HepG2 (cell line): ENCODE measurements around the gene SRRM3. TPM values are rescaled to one million over a fixed set of nuclear protein-coding genes. Genes with fewer than 3 reads are reported as not detected.

Experiments used
- ARNTL ChIP-seq: sonication (generic); formaldehyde crosslinking; IDR thresholded peaks from 2 replicates; pipeline ENCODE4 v1.4.0; 2020; ENCODE audit warnings: mild to moderate bottlenecking, missing genetic modification reagents
- ATF1 ChIP-seq: IDR thresholded peaks from 2 replicates; pipeline ENCODE4 v1.6.1; 2016; ENCODE audit warnings: mild to moderate bottlenecking, control low read depth
- BRF2 ChIP-seq: sonication (generic); formaldehyde crosslinking; IDR thresholded peaks from 2 replicates; pipeline ENCODE4 v1.8.1; 2022; ENCODE audit warnings: mild to moderate bottlenecking, missing genetic modification reagents
- ETV5 ChIP-seq: IDR thresholded peaks from 2 replicates; pipeline ENCODE4 v1.6.1; 2018; ENCODE audit warnings: missing biosample characterization, missing genetic modification reagents, inconsistent platforms, borderline replicate concordance
- GATAD1 ChIP-seq: IDR thresholded peaks from 2 replicates; pipeline ENCODE4 v1.6.1; 2016; ENCODE audit warnings: missing genetic modification reagents, missing compliant biosample characterization
- HNF4G ChIP-seq, 2 experiments: sonication (generic) in 1 of 2; formaldehyde crosslinking in 1 of 2; IDR thresholded peaks; 2 replicates each; pipeline versions ENCODE4 v1.4.0 to v1.6.1; 2011 to 2020; ENCODE audit warnings: borderline replicate concordance in 2 of 2, low read depth in 2 of 2, mild to moderate bottlenecking in 2 of 2, low read length in 1 of 2, missing genetic modification reagents in 1 of 2, moderate library complexity in 1 of 2
- HOXA7 ChIP-seq: sonication (generic); formaldehyde crosslinking; IDR thresholded peaks from 2 replicates; pipeline ENCODE4 v1.8.1; 2022; ENCODE audit warnings: mild to moderate bottlenecking, missing genetic modification reagents, moderate library complexity
- HOXD1 ChIP-seq: sonication (generic); formaldehyde crosslinking; IDR thresholded peaks from 2 replicates; pipeline ENCODE4 v1.5.0; 2020; ENCODE audit warnings: missing genetic modification reagents
- JUN ChIP-seq: sonication (generic); formaldehyde crosslinking; IDR thresholded peaks from 2 replicates; pipeline ENCODE4 v1.4.0; 2020; ENCODE audit warnings: mild to moderate bottlenecking, missing genetic modification reagents
- KLF15 ChIP-seq: sonication (generic); formaldehyde crosslinking; IDR thresholded peaks from 2 replicates; pipeline ENCODE4 v1.8.1; 2023; ENCODE audit warnings: borderline replicate concordance, mild to moderate bottlenecking, inconsistent platforms, missing genetic modification reagents, mixed read lengths
- KLF16 ChIP-seq, 2 experiments: sonication (generic) in 1 of 2; formaldehyde crosslinking in 1 of 2; IDR thresholded peaks; 2 replicates each; pipeline versions ENCODE4 v1.6.1 to v1.8.0; 2016 to 2023; ENCODE audit warnings: missing genetic modification reagents in 2 of 2, missing compliant biosample characterization in 1 of 2
- MTERF4 ChIP-seq: sonication (generic); formaldehyde crosslinking; IDR thresholded peaks from 2 replicates; pipeline ENCODE4 v1.8.0; 2023; ENCODE audit warnings: mild to moderate bottlenecking, missing genetic modification reagents
- PAWR ChIP-seq: sonication (generic); formaldehyde crosslinking; IDR thresholded peaks from 2 replicates; pipeline ENCODE4 v1.4.0; 2020; ENCODE audit warnings: missing genetic modification reagents, mild to moderate bottlenecking, borderline replicate concordance
- PCBP2 ChIP-seq: fragments of 200-400 bp; formaldehyde crosslinking; optimal IDR thresholded peaks from 2 replicates; pipeline ENCODE3; 2018; ENCODE audit warnings: low read length, low read depth; ENCODE audit not compliant: poor library complexity, severe bottlenecking
- PHF21A ChIP-seq: sonication (generic); formaldehyde crosslinking; IDR thresholded peaks from 2 replicates; pipeline ENCODE4 v1.5.0; 2020; ENCODE audit warnings: mild to moderate bottlenecking, missing genetic modification reagents
- RBFOX2 ChIP-seq: fragments of 200-400 bp; formaldehyde crosslinking; IDR thresholded peaks from 2 replicates; pipeline ENCODE4 v1.6.1; 2017; ENCODE audit warnings: low read depth, mild to moderate bottlenecking, low read length
- SETDB1 ChIP-seq: sonication (generic); formaldehyde crosslinking; IDR thresholded peaks from 2 replicates; pipeline ENCODE4 v1.5.1; 2020; ENCODE audit warnings: missing genetic modification reagents, mild to moderate bottlenecking, borderline replicate concordance
- SMARCC2 ChIP-seq: fragments of 450-650 bp; IDR thresholded peaks from 2 replicates; pipeline ENCODE4 v1.6.1; 2017; ENCODE audit warnings: antibody characterized with exemption, mild to moderate bottlenecking
- SMYD3 ChIP-seq: sonication (generic); formaldehyde crosslinking; IDR thresholded peaks from 2 replicates; pipeline ENCODE4 v1.8.1; 2023; ENCODE audit warnings: mild to moderate bottlenecking, missing genetic modification reagents
- TRIM22 ChIP-seq: fragments of 450-650 bp; IDR thresholded peaks from 2 replicates; pipeline ENCODE4 v1.6.1; 2017
- ZFP90 ChIP-seq: sonication (generic); formaldehyde crosslinking; IDR thresholded peaks from 2 replicates; pipeline ENCODE4 v1.8.0; 2022; ENCODE audit warnings: missing genetic modification reagents, mild to moderate bottlenecking, inconsistent platforms, borderline replicate concordance
- ZFX ChIP-seq: sonication (generic); formaldehyde crosslinking; IDR thresholded peaks from 2 replicates; pipeline ENCODE4 v1.4.0; 2020; ENCODE audit warnings: mild to moderate bottlenecking, low read depth, missing genetic modification reagents, moderate library complexity
- ZMAT3 ChIP-seq: sonication (generic); formaldehyde crosslinking; conservative IDR thresholded peaks from 2 replicates; pipeline ENCODE4 v1.7.0; 2021; ENCODE audit warnings: missing genetic modification reagents
- ZNF557 ChIP-seq: sonication (generic); formaldehyde crosslinking; IDR thresholded peaks from 2 replicates; pipeline ENCODE4 v1.4.0; 2020; ENCODE audit warnings: missing genetic modification reagents
- ZNF660 ChIP-seq: sonication (generic); formaldehyde crosslinking; IDR thresholded peaks from 2 replicates; pipeline ENCODE4 v1.5.1; 2020; ENCODE audit warnings: mild to moderate bottlenecking, low read depth, missing genetic modification reagents, borderline replicate concordance
- ZNF773 ChIP-seq: sonication (generic); formaldehyde crosslinking; IDR thresholded peaks from 2 replicates; pipeline ENCODE4 v1.4.0; 2020; ENCODE audit warnings: missing genetic modification reagents, borderline replicate concordance
- polyA plus RNA-seq, 8 experiments: library from polyadenylated mRNA; depleted of rRNA in 3 of 8; stranded (reverse) in 7 of 8; unstranded in 1 of 8; fragments of >200 nt; fragmentation: Illumina TruSeq in 4 of 8; extraction: Trizol in 4 of 8; gene quantifications; 2 replicates each; pipeline versions ENCODE4 v1.2.1 to v1.2.3, GENCODE V29; 2011 to 2016; ENCODE audit warnings: low read depth in 4 of 8, missing spikeins in 1 of 8, mixed read lengths in 1 of 8; ENCODE audit not compliant: insufficient read depth in 1 of 8
- total RNA-seq, 5 experiments: library from RNA; depleted of rRNA; stranded (reverse); fragments of >200 nt; fragmentation: Illumina TruSeq; extraction: Trizol; gene quantifications; 2 replicates each; pipeline ENCODE4 v1.2.3, GENCODE V29; 2016; ENCODE audit warnings: low read depth in 1 of 5

Gene SRRM3
- total and polyA plus RNA-seq, 2 of the 13 experiments (the other 11 are each of a cell fraction or from before 2014, with no cell fraction given) = 0.13 to 0.54 TPM

GRCh38 chr7:76166404-76167255 is 35.1 kb upstream of the SRRM3 start (continued):
- peak; percentile 88 for TF ChIP-seq ZFX
- peak; percentile 97 for TF ChIP-seq ATF1
- no peak for TF ChIP-seq HOXA7 (CRISPR knock-in tag)
- TF ChIP-seq TRIM22 = no peak
- peak; percentile 23; the same call in 1 of the 2 replicates for TF ChIP-seq HOXD1 (CRISPR knock-in tag)
- TF ChIP-seq SETDB1 (CRISPR knock-in tag) = no peak
- 0 out of 4 replicates have a peak, but pooled peaks of 1 of the 2 experiments have one; percentile 23 for TF ChIP-seq KLF16 (CRISPR knock-in tag; IDR thresholded peaks at IDR 0.05)
- TF ChIP-seq PAWR (CRISPR knock-in tag) = no peak
- no peak for TF ChIP-seq ZNF660 (CRISPR knock-in tag)
- 0 out of 2 replicates have a peak, but pooled peaks have one; percentile 20 for TF ChIP-seq ZNF773 (CRISPR knock-in tag)
- peak; percentile 82 for TF ChIP-seq GATAD1 (CRISPR knock-in tag)
- TF ChIP-seq JUN = no peak
- TF ChIP-seq ARNTL (CRISPR knock-in tag) = 0 out of 2 replicates have a peak, but pooled peaks have one; percentile 18
- TF ChIP-seq ZFP90 (CRISPR knock-in tag) = 0 out of 2 replicates have a peak, but pooled peaks have one; percentile 71
- no peak; the same call in 1 of the 2 replicates for TF ChIP-seq SMARCC2
- peak; percentile 95; the same call in 1 of the 2 replicates for TF ChIP-seq KLF15
- peak; percentile 61; the same call in 1 of the 2 replicates for TF ChIP-seq PHF21A (CRISPR knock-in tag)
- TF ChIP-seq BRF2 (CRISPR knock-in tag) = 0 out of 2 replicates have a peak, but pooled peaks have one; percentile 59
- TF ChIP-seq SMYD3 (CRISPR knock-in tag) = peak; percentile 46; the same call in 1 of the 2 replicates
- TF ChIP-seq PCBP2 = no peak
- 0 out of 2 replicates have a peak, but pooled peaks have one; percentile 72 for TF ChIP-seq ZMAT3 (CRISPR knock-in tag)
- 0 out of 2 replicates have a peak, but pooled peaks have one; percentile 47 for TF ChIP-seq ZNF557 (CRISPR knock-in tag)
- peak; percentile 79 for TF ChIP-seq ETV5 (CRISPR knock-in tag)
- no peak for TF ChIP-seq HNF4G (IDR thresholded peaks at IDR 0.05; ENCODE audit: borderline replicate concordance, low read depth, low read length)
- no peak for TF ChIP-seq HNF4G (CRISPR knock-in tag; IDR thresholded peaks at IDR 0.05; ENCODE audit: borderline replicate concordance, low read depth)
- peak; percentile 44; the same call in 1 of the 2 replicates for TF ChIP-seq MTERF4 (CRISPR knock-in tag)
- peak; percentile 92 for TF ChIP-seq RBFOX2
